Limb (tissue), 2 donors: ENCODE measurements around the gene NFIB.

Experiments used
- DNase-seq, 2 donors: peaks; one replicate each; pipeline ENCODE4 v3.0.0-alpha.2; 2016; ENCODE audit errors: extremely low spot score in 2 of 2

Gene NFIB

DNA sequence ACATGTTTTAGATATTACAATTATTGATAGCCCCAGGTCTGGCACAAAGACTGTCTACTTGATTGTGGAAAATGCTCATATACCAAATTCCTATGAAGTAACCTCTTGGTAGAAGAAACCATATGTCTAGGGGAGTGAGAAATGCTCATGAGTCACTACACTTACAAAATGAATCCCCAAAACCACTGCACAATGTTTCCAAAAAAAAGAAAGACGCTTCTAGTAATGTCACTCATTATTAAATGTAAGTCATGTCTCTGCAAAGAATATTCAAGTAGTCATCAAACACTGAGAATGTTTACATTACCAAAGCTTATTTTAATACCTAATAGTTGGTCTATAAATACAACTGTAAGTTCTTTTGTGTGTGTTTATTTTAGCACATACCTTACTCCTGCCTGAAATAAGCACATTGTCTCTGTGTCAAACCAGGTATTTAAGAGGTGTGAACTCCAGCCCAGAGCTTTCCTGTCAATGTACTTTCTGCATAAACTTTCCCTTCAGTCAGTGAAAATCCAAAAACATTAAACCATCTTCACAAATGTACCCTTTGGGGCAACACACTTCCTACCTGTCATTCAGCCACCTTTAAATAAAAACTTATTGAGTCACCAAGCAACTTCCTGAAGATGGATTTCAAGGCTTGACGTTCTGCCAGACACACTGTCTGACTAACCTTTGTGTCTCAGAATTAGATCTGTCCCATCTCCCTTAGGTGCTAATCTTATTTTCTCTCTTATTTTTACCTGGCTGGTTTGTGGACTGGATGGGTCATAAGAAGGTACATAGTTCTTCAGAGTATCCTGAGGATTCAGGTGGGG, 194.0 kb downstream of the NFIB start:
- DNase-seq, result no peak

DNA sequence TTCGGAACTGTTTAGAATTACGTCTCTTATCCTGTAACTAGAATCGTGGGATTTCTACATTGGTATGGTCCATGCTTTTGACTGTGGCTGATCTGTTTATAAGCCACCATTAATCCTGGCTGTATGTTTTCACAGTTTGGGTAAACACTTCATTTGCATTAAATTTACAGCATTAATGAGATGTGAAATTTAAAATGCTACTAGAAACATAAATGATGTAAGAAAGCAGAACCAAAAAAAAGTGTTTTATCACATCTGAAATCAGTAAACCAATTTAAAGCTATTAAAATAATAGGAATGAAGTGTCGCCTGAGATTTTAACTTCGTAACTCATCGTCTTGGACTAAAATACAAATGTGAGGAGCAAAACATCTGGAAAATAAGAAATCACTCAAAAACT, 201.7 kb downstream of the NFIB start:
- DNase-seq, result no peak

DNA sequence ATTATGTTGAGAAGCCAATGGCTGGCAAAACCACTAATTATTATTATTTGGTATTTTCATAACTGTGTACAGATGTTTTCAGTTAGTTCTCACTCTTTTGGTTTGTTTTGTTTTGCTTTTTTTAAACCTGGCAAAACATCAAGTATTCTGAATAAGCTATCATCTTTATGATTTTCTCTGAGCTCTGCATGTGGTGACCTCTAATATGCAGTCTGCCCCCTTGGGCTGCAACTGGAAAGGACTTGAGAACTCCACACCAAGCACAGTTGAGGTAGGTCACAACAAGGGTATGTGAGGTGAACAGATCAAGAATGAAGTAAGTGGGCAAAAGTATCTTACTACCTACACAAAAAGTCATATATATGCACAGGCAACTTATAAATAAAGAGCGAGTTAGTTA, 202.2 kb downstream of the NFIB start:
- no peak for DNase-seq

DNA sequence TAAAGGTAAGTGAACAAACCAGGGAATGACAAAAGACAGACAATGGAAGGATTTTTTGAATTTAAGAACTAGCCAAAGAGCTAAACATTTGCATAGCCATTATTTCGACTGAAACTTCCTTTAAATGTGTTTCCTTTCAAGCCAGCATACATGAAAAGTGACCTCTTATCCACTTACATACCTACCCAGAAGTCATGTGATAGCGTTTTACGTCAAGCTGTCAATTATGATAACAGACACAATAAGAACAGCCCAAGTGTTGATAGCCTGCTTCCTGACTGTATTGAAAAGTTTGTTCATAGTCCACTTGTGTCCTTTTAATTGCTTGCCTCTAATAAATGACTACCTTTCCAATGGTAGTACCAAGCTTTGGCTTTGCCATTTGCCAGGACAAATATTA, 206.0 kb downstream of the NFIB start:
- no peak for DNase-seq

GRCh38 chr9:14107495-14107894, 206.4 kb downstream of the NFIB start:
- no peak for DNase-seq

GRCh38 chr9:14106699-14107098, 207.2 kb downstream of the NFIB start:
- no peak for DNase-seq

GRCh38 chr9:14104496-14104895, 209.4 kb downstream of the NFIB start:
- DNase-seq, result no peak

DNA sequence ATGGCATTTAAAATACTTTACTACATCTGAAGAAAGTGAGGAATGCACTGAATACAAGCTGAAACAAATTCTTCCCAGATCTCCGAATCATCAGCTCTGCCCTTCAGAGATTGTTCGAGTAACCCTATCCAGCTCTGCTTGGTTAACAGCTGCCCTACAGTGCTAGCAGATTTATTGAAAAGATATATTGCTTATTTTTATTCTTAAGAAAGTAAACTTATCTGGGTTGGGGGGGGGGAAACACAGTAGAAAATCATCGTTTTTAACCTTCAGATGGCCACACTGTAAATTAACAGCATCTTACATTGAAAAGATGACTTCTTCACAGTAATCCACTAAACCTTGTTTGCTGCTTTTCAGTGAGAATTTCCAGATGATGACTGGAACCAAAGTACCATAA, 210.8 kb downstream of the NFIB start:
- peak in 1 of 2 donors; percentile 63 for DNase-seq

GRCh38 chr9:14099737-14100136, 214.2 kb downstream of the NFIB start:
- DNase-seq, result no peak

DNA sequence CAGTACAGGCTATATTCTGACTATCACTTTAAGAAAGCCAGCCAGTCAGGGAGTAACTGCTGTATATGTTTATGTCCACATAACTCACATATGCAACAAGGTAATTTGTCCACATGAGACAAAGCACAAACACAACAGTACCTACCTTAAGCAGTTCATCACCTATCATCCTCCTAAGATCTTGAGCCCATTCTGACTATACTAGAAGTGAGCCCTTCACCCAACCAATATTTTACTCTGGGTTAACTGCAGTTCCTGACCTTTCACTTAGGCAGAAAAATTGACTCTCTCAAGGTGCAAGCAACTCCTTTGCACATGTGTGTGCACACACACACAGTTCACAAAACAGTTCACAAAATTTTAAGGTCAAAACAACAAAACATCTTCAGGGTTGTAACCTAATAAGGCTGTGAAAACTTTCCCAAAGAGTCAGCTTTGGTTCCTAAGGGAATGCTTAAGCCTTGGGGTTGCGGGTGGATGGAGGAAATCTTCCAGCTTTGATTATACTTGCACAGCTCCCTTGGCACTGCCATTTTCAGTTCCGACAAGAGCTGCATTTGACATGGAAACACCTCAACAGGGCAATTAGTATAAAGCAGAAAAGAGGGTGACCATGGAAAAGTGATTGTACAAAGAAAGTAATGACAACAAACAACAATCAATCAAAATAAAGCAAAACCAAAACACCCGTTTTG, 215.3 kb downstream of the NFIB start:
- no peak for DNase-seq

GRCh38 chr9:14097666-14098415, 216.1 kb downstream of the NFIB start:
- no peak for DNase-seq

DNA sequence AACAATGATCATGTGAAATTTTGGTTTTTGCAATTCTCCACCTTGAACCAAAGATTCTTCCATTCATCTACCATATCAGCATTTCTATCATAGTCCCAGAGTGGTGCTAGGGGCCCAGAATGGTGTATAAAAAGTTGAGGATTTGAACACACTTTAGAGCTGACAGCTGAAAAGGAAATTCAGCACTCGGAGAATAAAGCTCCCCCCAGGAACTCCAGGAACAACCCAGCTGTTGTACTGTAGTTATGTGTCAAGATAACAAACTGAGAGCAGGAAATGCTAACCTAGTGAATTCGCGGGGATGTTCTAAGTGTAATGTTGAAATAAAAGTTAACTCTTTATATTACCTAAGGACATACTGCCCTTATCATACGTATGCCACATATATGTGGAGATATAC, 216.7 kb downstream of the NFIB start:
- DNase-seq, result peak in 1 of 2 donors; percentile 83

DNA sequence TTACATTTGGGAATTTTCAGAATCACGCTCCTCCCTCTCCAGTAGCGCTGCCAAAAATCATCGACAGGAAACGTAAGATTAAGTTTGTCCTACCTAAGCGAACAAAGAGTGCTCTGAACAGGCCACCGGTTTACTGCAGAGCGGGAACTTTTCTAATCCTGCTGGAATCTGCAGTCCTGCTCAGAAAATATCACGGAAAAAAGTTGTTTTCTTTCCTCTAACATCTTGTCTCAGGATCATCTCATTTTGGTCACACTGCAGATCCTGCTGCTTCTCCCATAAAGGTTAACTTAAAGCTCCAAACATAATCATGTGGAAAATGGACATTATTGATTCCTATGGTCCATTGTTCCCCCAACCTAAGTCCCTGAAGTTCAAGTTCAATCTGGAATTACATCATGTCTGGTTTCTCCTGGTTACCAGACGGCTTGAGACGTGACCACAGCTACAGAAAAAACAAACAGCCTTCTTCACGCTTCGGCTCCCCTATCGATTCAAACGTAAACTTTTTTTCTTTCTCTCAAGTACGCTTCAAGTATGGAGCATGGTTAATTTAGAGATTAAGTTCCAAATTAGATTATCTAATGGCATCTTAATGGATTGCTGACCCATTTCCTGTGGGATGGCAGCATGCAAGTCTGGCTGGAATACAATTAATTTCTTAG, 217.6 kb downstream of the NFIB start:
- peak; percentile 60 to 91 for DNase-seq

- DNase-seq, result no peak
These were observed 218.7 kb downstream of the NFIB start for GRCh38 chr9:14095277-14095676.

DNA sequence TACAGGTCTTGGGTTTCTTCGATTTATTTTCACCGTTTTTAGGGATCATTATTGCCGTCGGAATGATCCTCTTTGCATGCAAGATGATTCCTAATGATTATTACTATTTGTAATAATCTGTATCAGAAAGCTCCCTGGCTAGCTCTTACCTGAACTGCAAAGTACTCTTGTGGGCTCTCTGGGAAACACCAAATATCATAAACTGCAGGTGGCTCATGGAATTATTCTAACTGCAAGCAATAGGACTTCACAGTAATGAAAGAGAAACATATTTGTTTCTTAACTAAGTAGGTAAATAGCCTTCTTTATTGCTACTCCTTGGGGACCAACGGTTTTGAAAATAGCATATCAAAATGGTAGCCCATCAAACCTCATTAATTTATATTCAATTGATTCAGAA, 219.4 kb downstream of the NFIB start:
- DNase-seq, result no peak

- no peak for DNase-seq
These were observed 221.6 kb downstream of the NFIB start for GRCh38 chr9:14092344-14092743.

GRCh38 chr9:14089051-14089803, 224.7 kb downstream of the NFIB start:
- peak in 1 of 2 donors; percentile 71 for DNase-seq

- DNase-seq, result no peak
These were observed 226.4 kb downstream of the NFIB start for GRCh38 chr9:14087576-14087975.

GRCh38 chr9:14086495-14086894, 227.4 kb downstream of the NFIB start:
- DNase-seq, result no peak

DNA sequence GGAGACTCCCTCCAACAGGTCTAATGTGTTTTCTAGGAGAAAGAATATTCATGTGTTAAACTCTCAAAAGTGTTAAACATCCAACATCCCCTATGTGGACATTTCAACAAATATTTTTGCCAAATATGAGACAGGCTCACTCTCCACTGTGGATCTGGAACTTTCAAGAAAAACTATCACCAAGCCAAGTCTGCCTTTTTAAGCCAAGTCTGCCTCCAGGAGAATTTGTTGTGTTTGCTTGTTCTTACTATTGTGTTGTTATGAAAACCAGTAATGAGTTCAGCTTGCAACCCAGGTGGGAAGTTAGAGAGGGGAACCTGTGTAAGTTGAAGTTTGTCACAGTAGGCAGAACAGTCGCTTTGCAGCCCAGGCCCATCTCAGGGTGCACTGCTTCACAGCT, 228.1 kb downstream of the NFIB start:
- DNase-seq, result no peak

DNA sequence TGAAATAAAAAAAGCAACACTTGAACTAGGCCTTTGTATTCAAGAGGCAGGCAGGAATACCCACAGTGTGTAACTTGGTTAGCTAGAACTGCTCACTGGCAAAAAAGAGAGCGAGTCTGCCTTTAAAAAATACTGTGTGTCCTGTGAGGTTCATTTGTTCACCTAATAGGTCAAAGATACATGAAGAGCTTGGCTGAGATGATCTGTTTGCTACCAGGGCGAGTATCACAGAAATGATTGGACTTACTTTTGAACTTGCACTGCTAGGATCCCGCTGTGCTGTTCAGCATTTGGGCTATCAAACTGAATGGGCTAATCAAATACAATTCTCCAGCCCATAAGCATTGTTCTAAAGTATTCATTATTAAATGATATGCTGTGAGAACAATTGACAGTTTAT, 229.1 kb downstream of the NFIB start:
- DNase-seq, result no peak
